ENCODE data around the gene AKAP1. TPM values are rescaled to one million over a fixed set of nuclear protein-coding genes. Genes with fewer than 3 reads are reported as not detected.

Gene AKAP1
- total and polyA plus RNA-seq, 2 donors (not counting 1 experiment from before 2014, with no cell fraction given), result 20.1 to 26.6 TPM

DNA sequence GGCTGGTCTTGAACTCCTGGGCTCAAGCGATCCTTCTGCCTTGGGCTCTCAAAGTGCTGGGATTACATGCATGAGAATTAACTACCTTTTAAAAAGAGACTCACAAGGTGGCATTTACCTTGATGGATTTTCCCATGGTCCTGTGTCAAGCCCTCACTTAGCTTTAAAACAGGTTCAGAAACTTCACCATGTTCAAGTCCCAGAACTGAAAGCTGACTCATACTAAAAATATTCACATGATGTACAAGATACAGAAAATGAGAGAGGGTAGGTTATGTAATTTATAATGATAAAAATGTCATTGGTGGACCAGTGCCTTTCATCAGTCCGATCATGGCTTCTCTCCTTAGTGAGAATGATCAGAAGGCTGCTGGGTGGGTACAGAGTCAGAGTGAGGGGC is 4.3 kb upstream of the AKAP1 start:
- H3K27ac ChIP-seq (ENCODE audit: low read length in 2 of 2), result no peak overlapping the region
- no peaks in the 10 kb centered on the region for H3K9me3 ChIP-seq (ENCODE audit: control extremely low read depth in 1 of 3, control insufficient read depth in 2 of 3, insufficient read depth in 1 of 3, low read length in 2 of 3)
- no peak overlapping the region for H3K27ac Mint-ChIP-seq
- H3K4me2 ChIP-seq (replicated peaks; ENCODE audit: low read depth, low read length, poor library complexity, severe bottlenecking), result no peak overlapping the region
- POLR2A ChIA-PET, result no interaction called here
- no peaks in the 10 kb centered on the region for H4K20me1 ChIP-seq (ENCODE audit: control insufficient read depth, insufficient read depth, low read length, poor library complexity, severe bottlenecking)
- no peak overlapping the region for H3K9ac ChIP-seq (ENCODE audit: low read length)
- DNase-seq, result no peak
- TF ChIP-seq, protein P1, sequence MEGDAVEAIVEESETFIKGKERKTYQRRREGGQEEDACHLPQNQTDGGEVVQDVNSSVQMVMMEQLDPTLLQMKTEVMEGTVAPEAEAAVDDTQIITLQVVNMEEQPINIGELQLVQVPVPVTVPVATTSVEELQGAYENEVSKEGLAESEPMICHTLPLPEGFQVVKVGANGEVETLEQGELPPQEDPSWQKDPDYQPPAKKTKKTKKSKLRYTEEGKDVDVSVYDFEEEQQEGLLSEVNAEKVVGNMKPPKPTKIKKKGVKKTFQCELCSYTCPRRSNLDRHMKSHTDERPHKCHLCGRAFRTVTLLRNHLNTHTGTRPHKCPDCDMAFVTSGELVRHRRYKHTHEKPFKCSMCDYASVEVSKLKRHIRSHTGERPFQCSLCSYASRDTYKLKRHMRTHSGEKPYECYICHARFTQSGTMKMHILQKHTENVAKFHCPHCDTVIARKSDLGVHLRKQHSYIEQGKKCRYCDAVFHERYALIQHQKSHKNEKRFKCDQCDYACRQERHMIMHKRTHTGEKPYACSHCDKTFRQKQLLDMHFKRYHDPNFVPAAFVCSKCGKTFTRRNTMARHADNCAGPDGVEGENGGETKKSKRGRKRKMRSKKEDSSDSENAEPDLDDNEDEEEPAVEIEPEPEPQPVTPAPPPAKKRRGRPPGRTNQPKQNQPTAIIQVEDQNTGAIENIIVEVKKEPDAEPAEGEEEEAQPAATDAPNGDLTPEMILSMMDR (IDR thresholded peaks at IDR 0.05), result no peak
- TF ChIP-seq EZH2 (IDR thresholded peaks at IDR 0.05; ENCODE audit: borderline replicate concordance, insufficient read depth, low read depth, low read length, poor library complexity, severe bottlenecking), result no peak
- no peak for ATAC-seq (ENCODE audit: low read depth)
- H3K4me1 Mint-ChIP-seq, result peaks cover 2% of the 10 kb centered on the region
- no peaks in the 10 kb centered on the region for H3K36me3 ChIP-seq (replicated peaks in 1 of 2; ENCODE audit: control extremely low read depth in 1 of 2, control insufficient read depth in 1 of 2, extremely low read depth in 1 of 2, insufficient read depth in 2 of 2, low read length in 1 of 2)
- no peaks in the 10 kb centered on the region for H3K9me3 Mint-ChIP-seq (ENCODE audit: insufficient read depth)
- intact Hi-C loops (cut with micrococcal nuclease), result no loop called here
- CTCF ChIA-PET, result no interaction called here
- H3K79me2 ChIP-seq (ENCODE audit: control insufficient read depth, insufficient read depth, low read length), result peaks cover 1% of the 10 kb centered on the region
- no peak overlapping the region for H2AFZ ChIP-seq (ENCODE audit: insufficient read depth, low read depth, low read length, poor library complexity, severe bottlenecking)
- H3K4me3 ChIP-seq (ENCODE audit: control extremely low read depth in 1 of 5, extremely low read depth in 1 of 5, insufficient read depth in 1 of 5, low read depth in 2 of 5, low read length in 4 of 5), result no peak overlapping the region
- no peaks in the 10 kb centered on the region for H3K27me3 Mint-ChIP-seq
- 100% methylated on average over 2 of the region's 2 CpGs for WGBS (ENCODE audit: insufficient coverage)
- no peak overlapping the region for H3K4me3 Mint-ChIP-seq
- H3K27me3 ChIP-seq (replicated peaks in 1 of 4; ENCODE audit: control extremely low read depth in 1 of 4, control insufficient read depth in 3 of 4, insufficient read depth in 4 of 4, low read length in 3 of 4), result no peaks in the 10 kb centered on the region
- H3K4me1 ChIP-seq (ENCODE audit: control insufficient read depth in 2 of 2, insufficient read depth in 2 of 2, low read length in 2 of 2), result peaks cover 5% of the 10 kb centered on the region in 2 donors

DNA sequence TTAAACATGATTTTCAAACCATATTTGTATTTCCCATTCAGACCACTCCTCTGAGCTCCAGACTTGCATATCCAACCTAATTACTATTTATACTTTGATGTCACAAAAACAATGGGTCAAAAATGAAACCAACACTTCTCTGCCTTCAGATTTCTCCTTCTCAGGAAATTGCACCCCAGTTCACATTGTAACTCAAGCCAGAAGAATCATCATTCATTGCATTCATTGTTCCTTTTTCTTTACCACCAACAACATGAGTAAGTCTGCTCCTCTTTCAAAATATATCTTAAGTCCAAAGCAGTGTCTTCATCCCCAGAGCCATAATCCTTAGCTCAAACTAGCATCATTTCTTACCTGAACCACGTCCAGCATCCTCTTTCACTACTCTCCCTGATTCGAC is 2.6 kb upstream of the AKAP1 start:
- H3K4me3 ChIP-seq (ENCODE audit: control extremely low read depth in 1 of 5, extremely low read depth in 1 of 5, insufficient read depth in 1 of 5, low read depth in 2 of 5, low read length in 4 of 5), result no peak overlapping the region
- TF ChIP-seq, protein P1 (IDR thresholded peaks at IDR 0.05), result no peak
- no peak for TF ChIP-seq EZH2 (IDR thresholded peaks at IDR 0.05; ENCODE audit: borderline replicate concordance, insufficient read depth, low read depth, low read length, poor library complexity, severe bottlenecking)
- ATAC-seq (ENCODE audit: low read depth) (no peak), DNase-seq (no peak)
- no peaks in the 10 kb centered on the region for H3K9me3 ChIP-seq (ENCODE audit: control extremely low read depth in 1 of 3, control insufficient read depth in 2 of 3, insufficient read depth in 1 of 3, low read length in 2 of 3)
- H3K4me2 ChIP-seq (replicated peaks; ENCODE audit: low read depth, low read length, poor library complexity, severe bottlenecking), result no peak overlapping the region
- 83% methylated on average over 2 of the region's 2 CpGs for WGBS (ENCODE audit: insufficient coverage)
- POLR2A ChIA-PET, result interaction anchor here (0.6 kb wide), 1 partner anchor 104 kb away, joined by 3 read pairs; no protein-coding TSS in a partner anchor
- no peak overlapping the region for H3K27ac ChIP-seq (ENCODE audit: low read length in 2 of 2)
- H3K79me2 ChIP-seq (ENCODE audit: control insufficient read depth, insufficient read depth, low read length), result peaks cover 18% of the 10 kb centered on the region
- Mint-ChIP-seq H3K4me3 (no peak overlapping the region), H3K9me3 (ENCODE audit: insufficient read depth) (no peaks in the 10 kb centered on the region), H3K4me1 (peaks cover 14% of the 10 kb centered on the region), H3K27me3 (no peaks in the 10 kb centered on the region), H3K27ac (no peak overlapping the region)
- H3K9ac ChIP-seq (ENCODE audit: low read length), result no peak overlapping the region
- H2AFZ ChIP-seq (ENCODE audit: insufficient read depth, low read depth, low read length, poor library complexity, severe bottlenecking), result no peak overlapping the region
- peaks cover 0 to 3% (median 0%) of the 10 kb centered on the region in 4 experiments for H3K27me3 ChIP-seq (replicated peaks in 1 of 4; ENCODE audit: control extremely low read depth in 1 of 4, control insufficient read depth in 3 of 4, insufficient read depth in 4 of 4, low read length in 3 of 4)
- intact Hi-C loops (cut with micrococcal nuclease), result no loop called here
- peaks cover 14 to 16% of the 10 kb centered on the region in 2 donors for H3K4me1 ChIP-seq (ENCODE audit: control insufficient read depth in 2 of 2, insufficient read depth in 2 of 2, low read length in 2 of 2)
- CTCF ChIA-PET, result interaction anchor here (0.5 to 1.3 kb wide), 2 partner anchors 12 to 143 kb away, joined by 3 read pairs; no protein-coding TSS in a partner anchor
- no peaks in the 10 kb centered on the region for H3K36me3 ChIP-seq (replicated peaks in 1 of 2; ENCODE audit: control extremely low read depth in 1 of 2, control insufficient read depth in 1 of 2, extremely low read depth in 1 of 2, insufficient read depth in 2 of 2, low read length in 1 of 2)
- H4K20me1 ChIP-seq (ENCODE audit: control insufficient read depth, insufficient read depth, low read length, poor library complexity, severe bottlenecking), result peaks cover 13% of the 10 kb centered on the region

Data from B cell (primary cell).